ENCODE data around the gene SFXN3.

DNA sequence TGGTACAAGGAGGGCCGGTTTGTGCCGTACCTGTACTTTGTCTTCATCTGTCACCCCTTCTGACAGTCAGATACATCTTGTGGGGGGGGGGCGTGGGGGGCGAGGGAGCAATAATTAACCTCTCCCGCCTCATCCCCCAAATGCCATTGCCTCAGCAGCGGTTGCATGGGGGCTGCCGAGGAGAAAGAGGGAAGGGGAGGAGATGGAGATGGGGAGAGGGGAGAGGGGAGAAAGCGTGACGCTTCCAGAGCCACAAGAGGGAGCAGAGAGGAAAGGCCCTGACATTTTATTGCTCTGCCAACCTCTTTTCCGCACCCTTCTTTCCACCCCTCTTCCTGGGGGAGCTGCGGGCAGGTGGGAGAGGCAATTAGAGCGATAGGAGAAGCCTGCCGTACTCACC is 42.6 kb downstream of the SFXN3 start:
- TF ChIP-seq POLR2AphosphoS5 (IDR thresholded peaks at IDR 0.05; ENCODE audit: borderline replicate concordance, low read depth, low read length) (no peak), EZH2 (IDR thresholded peaks at IDR 0.05) (no peak), FOXP2 (optimal IDR thresholded peaks at IDR 0.05; ENCODE audit: control extremely low read depth, extremely low read length, insufficient read depth) (no peak)
